ENCODE data around the gene C12orf57. TPM values are rescaled to one million over a fixed set of nuclear protein-coding genes. Genes with fewer than 3 reads are reported as not detected.
A peak's percentile ranks its signal among the peaks of the same experiment; 100 is the strongest.

The C12orf57 gene
- total and polyA plus RNA-seq, 2 of the 13 experiments (the other 11 are each of a cell fraction or from before 2014, with no cell fraction given): 84.0 to 287 TPM

DNA sequence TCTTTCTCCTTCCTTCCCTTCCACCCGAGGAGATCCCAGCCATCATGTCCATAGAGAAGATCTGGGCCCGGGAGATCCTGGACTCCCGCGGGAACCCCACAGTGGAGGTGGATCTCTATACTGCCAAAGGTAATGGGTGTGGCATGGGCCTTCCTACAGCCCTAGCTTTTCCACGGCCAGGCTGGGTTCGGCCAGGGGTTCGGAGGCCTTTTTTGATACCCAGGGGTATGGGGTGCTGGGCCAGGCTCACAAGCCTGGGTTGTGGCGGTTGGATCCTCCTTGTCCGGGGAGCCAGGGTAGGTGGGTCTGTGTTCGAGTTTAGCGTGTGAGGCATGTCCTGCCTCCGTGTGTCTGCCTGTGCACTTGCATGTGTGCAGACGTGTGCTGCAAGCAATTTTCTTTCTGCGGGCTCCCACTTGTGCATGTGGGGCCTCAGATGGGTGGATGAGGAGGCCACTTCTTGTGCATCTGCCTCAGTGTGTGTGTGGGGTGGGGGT is 28.0 kb upstream of the C12orf57 start:
- CTCF ChIA-PET (ENCODE audit: low intra/inter-chr PET ratio, low total read pairs): no interaction called here
- POLR2A ChIA-PET: interaction anchor here (2.0 to 2.4 kb wide), 2 partner anchors 29 to 47 kb away, joined by 12 to 15 read pairs; partner anchors contain the start of genes C12orf57, RNU7-1 and TPI1
- H3K79me2 ChIP-seq (ENCODE audit: insufficient read depth, low read length): peaks cover 17% of the 10 kb centered on the region
- peak overlapping the region; percentile 77; the same call in 1 of the 2 replicates for H3K9ac ChIP-seq (ENCODE audit: insufficient read depth, low read depth, low read length)
- in situ Hi-C loops (cut with HindIII; ENCODE audit: extremely low pct_ligation_motif_present, low pct_unique_long_range_greater_than_20kb) (no loop called here), intact Hi-C loops (cut with micrococcal nuclease; ENCODE audit: unreplicated experiment) (no loop called here)
- no peak overlapping the region for H2AFZ ChIP-seq (ENCODE audit: low read length)
- H3K4me2 ChIP-seq (ENCODE audit: low read depth, low read length): peak overlapping the region; percentile 96
- DNase-seq (ENCODE audit: low spot score): no peak
- no peak overlapping the region for H3K27ac ChIP-seq (ENCODE audit: extremely low read length, insufficient read depth, low read length)
- WGBS (ENCODE audit: low lambda C conversion rate): 83% methylated on average over 9 of the region's 14 CpGs
- no peak for FAIRE-seq
- peaks cover 5 to 24% of the 10 kb centered on the region in 2 experiments; a peak in 3 of 5 replicates for H3K36me3 ChIP-seq (replicated peaks in 1 of 2; ENCODE audit: control insufficient read depth in 1 of 2, insufficient read depth in 2 of 2, low read length in 2 of 2)
- no peaks in the 10 kb centered on the region for H3K27me3 ChIP-seq (ENCODE audit: control insufficient read depth in 1 of 2, insufficient read depth in 2 of 2, low read length in 2 of 2)
- H4K20me1 ChIP-seq (ENCODE audit: insufficient read depth, low read length): no peaks in the 10 kb centered on the region
- H3K4me3 ChIP-seq (replicated peaks in 1 of 3; ENCODE audit: insufficient read depth in 1 of 3, low read depth in 2 of 3, low read length in 3 of 3): peak overlapping the region; percentile 23 to 90 (median 77); a peak in 4 of 6 replicates
- TF ChIP-seq NR3C1 (CRISPR knock-in tag; IDR thresholded peaks at IDR 0.05): no peak
- TF ChIP-seq ZBTB2 (CRISPR knock-in tag; IDR thresholded peaks at IDR 0.05; ENCODE audit: low read depth): no peak
- TF ChIP-seq MBD4 (IDR thresholded peaks at IDR 0.05; ENCODE audit: borderline replicate concordance, low read length): no peak
- no peak for TF ChIP-seq TP53 (CRISPR knock-in tag; conservative IDR thresholded peaks at IDR 0.05)
- no peak for TF ChIP-seq GFI1 (CRISPR knock-in tag; IDR thresholded peaks at IDR 0.05; ENCODE audit: borderline replicate concordance)
- no peak for TF ChIP-seq ZFP62 (CRISPR knock-in tag; IDR thresholded peaks at IDR 0.05)
- TF ChIP-seq ZNF34 (CRISPR knock-in tag; IDR thresholded peaks at IDR 0.05; ENCODE audit: borderline replicate concordance): no peak
- H3K4me1 ChIP-seq (ENCODE audit: insufficient read depth, low read length): peaks cover 46% of the 10 kb centered on the region
- no TSS peak for BruUV-seq (replicated peaks)
- H3K9me3 ChIP-seq (ENCODE audit: low read length): no peaks in the 10 kb centered on the region
- no peak for ATAC-seq
